ENCODE results near the gene MOB3A. TPM values are rescaled to one million over a fixed set of nuclear protein-coding genes. Genes with fewer than 3 reads are reported as not detected.

MOB3A gene
- total RNA-seq, 4 donors from 2014 or later: 18.7 to 74.2 (median 46.1) TPM

- no peaks in the 10 kb centered on the region for H3K9me3 ChIP-seq
- H3K4me1 ChIP-seq: peaks cover 6 to 10% (median 9%) of the 10 kb centered on the region in 4 donors
- in situ Hi-C loops (cut with MboI; ENCODE audit: low pct_ligation_motif_present in 1 of 4, low pct_unique_long_range_greater_than_20kb in 1 of 4, low sequenced_read_pairs in 3 of 4): no loop called here
- no peak for DNase-seq
- H3K36me3 ChIP-seq: peaks cover 0 to 36% (median 13%) of the 10 kb centered on the region in 4 donors
- no peak overlapping the region for H3K4me3 ChIP-seq
- intact Hi-C loops (cut with DNase I; ENCODE audit: low total_unique reads): no loop called here
- WGBS, 2 donors (ENCODE audit: low coverage in 1 of 2): 90 to 92% methylated on average over 12 to 45 of the region's 45 CpGs
- TF ChIP-seq POLR2AphosphoS5 (IDR thresholded peaks at IDR 0.05) (no peak), POLR2A (IDR thresholded peaks at IDR 0.05) (no peak), EP300 (IDR thresholded peaks at IDR 0.05; ENCODE audit: low read depth) (no peak)
- TF ChIP-seq, protein P1, sequence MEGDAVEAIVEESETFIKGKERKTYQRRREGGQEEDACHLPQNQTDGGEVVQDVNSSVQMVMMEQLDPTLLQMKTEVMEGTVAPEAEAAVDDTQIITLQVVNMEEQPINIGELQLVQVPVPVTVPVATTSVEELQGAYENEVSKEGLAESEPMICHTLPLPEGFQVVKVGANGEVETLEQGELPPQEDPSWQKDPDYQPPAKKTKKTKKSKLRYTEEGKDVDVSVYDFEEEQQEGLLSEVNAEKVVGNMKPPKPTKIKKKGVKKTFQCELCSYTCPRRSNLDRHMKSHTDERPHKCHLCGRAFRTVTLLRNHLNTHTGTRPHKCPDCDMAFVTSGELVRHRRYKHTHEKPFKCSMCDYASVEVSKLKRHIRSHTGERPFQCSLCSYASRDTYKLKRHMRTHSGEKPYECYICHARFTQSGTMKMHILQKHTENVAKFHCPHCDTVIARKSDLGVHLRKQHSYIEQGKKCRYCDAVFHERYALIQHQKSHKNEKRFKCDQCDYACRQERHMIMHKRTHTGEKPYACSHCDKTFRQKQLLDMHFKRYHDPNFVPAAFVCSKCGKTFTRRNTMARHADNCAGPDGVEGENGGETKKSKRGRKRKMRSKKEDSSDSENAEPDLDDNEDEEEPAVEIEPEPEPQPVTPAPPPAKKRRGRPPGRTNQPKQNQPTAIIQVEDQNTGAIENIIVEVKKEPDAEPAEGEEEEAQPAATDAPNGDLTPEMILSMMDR (IDR thresholded peaks at IDR 0.05): no peak
- H3K27me3 ChIP-seq: no peaks in the 10 kb centered on the region
- no peak overlapping the region for H3K27ac ChIP-seq
Measured at GRCh38 chr19:2101417-2102335, 5.5 kb upstream of the MOB3A start.

GRCh38 chr19:2100719-2101061 is 4.6 kb upstream of the MOB3A start:
- in situ Hi-C loops (cut with MboI; ENCODE audit: low pct_ligation_motif_present in 1 of 4, low pct_unique_long_range_greater_than_20kb in 1 of 4, low sequenced_read_pairs in 3 of 4): no loop called here

DNA sequence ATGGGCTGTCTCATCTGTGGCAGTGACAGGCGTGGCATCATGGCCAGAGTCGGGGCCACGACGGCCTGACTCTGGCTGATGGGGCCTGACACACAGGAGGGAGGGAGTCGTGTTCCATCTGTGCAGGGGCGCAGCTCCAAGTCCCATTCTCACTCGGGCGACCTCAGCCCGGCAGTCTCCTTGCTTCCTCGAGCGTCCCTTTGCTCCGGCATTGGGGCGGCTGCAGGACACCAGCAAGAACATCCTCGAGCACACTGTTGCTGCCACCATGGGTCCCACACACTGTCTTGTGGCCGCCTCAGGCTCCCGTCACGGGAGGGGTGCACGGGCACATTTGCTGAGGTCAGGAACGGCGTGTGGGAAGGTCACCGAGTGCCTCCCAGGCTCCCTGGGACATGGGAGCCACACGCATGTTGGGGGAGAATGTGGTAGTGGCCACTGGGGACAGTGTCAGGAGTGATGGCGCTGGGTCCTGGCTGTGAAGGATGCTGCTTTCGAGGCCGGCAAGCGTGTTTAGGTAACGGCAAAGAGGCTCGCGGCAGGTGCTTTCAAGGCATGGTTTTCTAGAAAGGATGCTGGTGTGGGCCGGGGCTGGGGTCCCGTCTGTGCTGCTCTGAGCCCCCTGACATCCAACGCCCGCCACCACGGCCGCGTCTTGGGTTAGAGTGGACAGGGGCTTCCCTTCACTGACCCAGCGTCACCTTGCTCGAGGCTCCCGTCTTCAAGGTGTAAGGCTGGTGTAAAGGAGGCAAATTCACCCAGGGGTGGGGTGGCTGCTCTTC is 4.0 kb upstream of the MOB3A start:
- TF ChIP-seq POLR2AphosphoS5 (IDR thresholded peaks at IDR 0.05) (no peak), POLR2A (IDR thresholded peaks at IDR 0.05) (no peak)
- peaks cover 6 to 15% (median 13%) of the 10 kb centered on the region in 4 donors for H3K4me1 ChIP-seq
- no peak for DNase-seq
- H3K36me3 ChIP-seq: peaks cover 0 to 22% (median 7%) of the 10 kb centered on the region in 4 donors
- no peak overlapping the region for H3K4me3 ChIP-seq
- 92% methylated on average over 32 of the region's 39 CpGs; no CpG with 5 or more reads in 1 of the 2 donors for WGBS, 2 donors (ENCODE audit: low coverage in 1 of 2)
- H3K27ac ChIP-seq: no peak overlapping the region
- H3K9me3 ChIP-seq: no peaks in the 10 kb centered on the region
- intact Hi-C loops (cut with DNase I; ENCODE audit: low total_unique reads): no loop called here
- in situ Hi-C loops (cut with MboI; ENCODE audit: low pct_ligation_motif_present in 1 of 4, low pct_unique_long_range_greater_than_20kb in 1 of 4, low sequenced_read_pairs in 3 of 4): no loop called here
- H3K27me3 ChIP-seq: no peaks in the 10 kb centered on the region

More at GRCh38 chr19:2100719-2101061, 4.6 kb upstream of the MOB3A start:
- Histone ChIP-seq H3K4me3 (no peak overlapping the region), H3K27me3 (no peaks in the 10 kb centered on the region), H3K36me3 (peaks cover 0 to 27% (median 8%) of the 10 kb centered on the region in 4 donors), H3K4me1 (peaks cover 6 to 10% (median 9%) of the 10 kb centered on the region in 4 donors), H3K9me3 (no peaks in the 10 kb centered on the region), H3K27ac (no peak overlapping the region)
- DNase-seq: no peak
- no peak for TF ChIP-seq EP300 (IDR thresholded peaks at IDR 0.05; ENCODE audit: low read depth)
- TF ChIP-seq, protein P1 (IDR thresholded peaks at IDR 0.05): no peak
- no peak for TF ChIP-seq POLR2A (IDR thresholded peaks at IDR 0.05)
- TF ChIP-seq POLR2AphosphoS5 (IDR thresholded peaks at IDR 0.05): no peak
- 91 to 100% methylated on average over 1 to 11 of the region's 11 CpGs for WGBS, 2 donors (ENCODE audit: low coverage in 1 of 2)
- intact Hi-C loops (cut with DNase I; ENCODE audit: low total_unique reads): no loop called here

- Histone ChIP-seq H3K4me1 (peaks cover 6 to 26% (median 23%) of the 10 kb centered on the region in 4 donors), H3K27ac (no peak overlapping the region), H3K36me3 (peaks cover 0 to 17% (median 7%) of the 10 kb centered on the region in 4 donors), H3K4me3 (no peak overlapping the region), H3K27me3 (no peaks in the 10 kb centered on the region), H3K9me3 (no peaks in the 10 kb centered on the region)
- TF ChIP-seq POLR2A (IDR thresholded peaks at IDR 0.05): no peak
- TF ChIP-seq, protein P1 (IDR thresholded peaks at IDR 0.05): no peak
- TF ChIP-seq POLR2AphosphoS5 (IDR thresholded peaks at IDR 0.05): no peak
- no peak for TF ChIP-seq EP300 (IDR thresholded peaks at IDR 0.05; ENCODE audit: low read depth)
- intact Hi-C loops (cut with DNase I; ENCODE audit: low total_unique reads) (no loop called here), in situ Hi-C loops (cut with MboI; ENCODE audit: low pct_ligation_motif_present in 1 of 4, low pct_unique_long_range_greater_than_20kb in 1 of 4, low sequenced_read_pairs in 3 of 4) (no loop called here)
- 69 to 70% methylated on average over 2 to 9 of the region's 16 CpGs for WGBS, 2 donors (ENCODE audit: low coverage in 1 of 2)
- DNase-seq: no peak
Measured at GRCh38 chr19:2099054-2099501, 3.0 kb upstream of the MOB3A start.

All from transverse colon (tissue), 4 donors.